Body of pancreas (tissue), 4 donors: Measurements from ENCODE around the gene NECTIN4.

Experiments used
- POLR2A ChIP-seq, 3 donors: fragments of 450-650 bp; IDR thresholded peaks; one replicate each; pipeline ENCODE4 v1.6.1; 2016; ENCODE audit warnings: antibody characterized with exemption in 3 of 3, mild to moderate bottlenecking in 2 of 3
- TF ChIP-seq, protein P1 (sequence below), 7 experiments: fragments of 450-650 bp in 4 of 7; fragments of 200-600 bp in 3 of 7; sonication (generic) in 3 of 7; IDR thresholded peaks; one replicate each; pipeline ENCODE4 v1.5.1; 2016 to 2019; ENCODE audit warnings: antibody characterized with exemption in 7 of 7

DNA sequence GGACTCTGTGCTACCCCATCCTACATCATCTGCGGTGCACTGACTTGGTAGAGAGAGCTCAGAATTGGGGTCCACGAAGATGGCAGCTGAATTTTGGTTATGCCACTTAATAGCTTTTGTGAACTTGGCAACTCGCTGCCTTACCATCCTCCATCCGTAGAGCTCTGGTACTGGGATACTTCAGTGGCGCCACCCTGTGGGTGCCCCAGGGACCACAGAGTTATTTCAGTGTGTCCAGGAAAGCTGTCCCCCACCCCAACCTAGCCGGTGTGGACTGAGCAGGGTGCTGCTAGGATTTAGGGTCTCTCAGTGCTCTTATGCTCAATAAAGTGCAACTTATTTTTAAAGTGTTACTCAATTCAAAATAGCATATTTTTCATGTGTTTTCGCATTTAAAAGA lies 34.6 kb downstream of the NECTIN4 start:
- TF ChIP-seq, protein P1, sequence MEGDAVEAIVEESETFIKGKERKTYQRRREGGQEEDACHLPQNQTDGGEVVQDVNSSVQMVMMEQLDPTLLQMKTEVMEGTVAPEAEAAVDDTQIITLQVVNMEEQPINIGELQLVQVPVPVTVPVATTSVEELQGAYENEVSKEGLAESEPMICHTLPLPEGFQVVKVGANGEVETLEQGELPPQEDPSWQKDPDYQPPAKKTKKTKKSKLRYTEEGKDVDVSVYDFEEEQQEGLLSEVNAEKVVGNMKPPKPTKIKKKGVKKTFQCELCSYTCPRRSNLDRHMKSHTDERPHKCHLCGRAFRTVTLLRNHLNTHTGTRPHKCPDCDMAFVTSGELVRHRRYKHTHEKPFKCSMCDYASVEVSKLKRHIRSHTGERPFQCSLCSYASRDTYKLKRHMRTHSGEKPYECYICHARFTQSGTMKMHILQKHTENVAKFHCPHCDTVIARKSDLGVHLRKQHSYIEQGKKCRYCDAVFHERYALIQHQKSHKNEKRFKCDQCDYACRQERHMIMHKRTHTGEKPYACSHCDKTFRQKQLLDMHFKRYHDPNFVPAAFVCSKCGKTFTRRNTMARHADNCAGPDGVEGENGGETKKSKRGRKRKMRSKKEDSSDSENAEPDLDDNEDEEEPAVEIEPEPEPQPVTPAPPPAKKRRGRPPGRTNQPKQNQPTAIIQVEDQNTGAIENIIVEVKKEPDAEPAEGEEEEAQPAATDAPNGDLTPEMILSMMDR (IDR thresholded peaks at IDR 0.05) = no peak
- no peak for TF ChIP-seq POLR2A (IDR thresholded peaks at IDR 0.05)
